ENCODE data around the gene SRD5A1.

The SRD5A1 gene

DNA sequence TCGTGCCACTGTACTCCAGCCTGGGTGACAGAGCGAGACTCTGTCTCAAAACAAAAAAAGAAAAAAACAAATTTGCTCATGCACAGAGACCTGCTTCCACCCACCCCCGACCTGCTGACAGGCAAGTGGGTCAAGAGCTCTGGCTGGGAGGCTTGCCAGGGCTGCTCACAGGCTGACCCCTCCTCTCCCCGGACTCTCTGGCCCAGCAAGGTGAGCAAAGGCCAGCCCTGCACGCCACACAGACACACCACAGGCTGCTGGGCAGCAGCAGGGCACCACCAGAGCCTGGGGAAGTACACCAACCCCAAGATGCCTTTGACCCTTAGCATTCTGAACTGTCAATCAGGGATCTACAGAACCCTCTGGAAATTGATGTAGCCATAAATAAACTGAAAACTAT lies 29.6 kb upstream of the SRD5A1 start:
- H3K27ac ChIP-seq: no peak overlapping the region
- TF ChIP-seq, protein P1, sequence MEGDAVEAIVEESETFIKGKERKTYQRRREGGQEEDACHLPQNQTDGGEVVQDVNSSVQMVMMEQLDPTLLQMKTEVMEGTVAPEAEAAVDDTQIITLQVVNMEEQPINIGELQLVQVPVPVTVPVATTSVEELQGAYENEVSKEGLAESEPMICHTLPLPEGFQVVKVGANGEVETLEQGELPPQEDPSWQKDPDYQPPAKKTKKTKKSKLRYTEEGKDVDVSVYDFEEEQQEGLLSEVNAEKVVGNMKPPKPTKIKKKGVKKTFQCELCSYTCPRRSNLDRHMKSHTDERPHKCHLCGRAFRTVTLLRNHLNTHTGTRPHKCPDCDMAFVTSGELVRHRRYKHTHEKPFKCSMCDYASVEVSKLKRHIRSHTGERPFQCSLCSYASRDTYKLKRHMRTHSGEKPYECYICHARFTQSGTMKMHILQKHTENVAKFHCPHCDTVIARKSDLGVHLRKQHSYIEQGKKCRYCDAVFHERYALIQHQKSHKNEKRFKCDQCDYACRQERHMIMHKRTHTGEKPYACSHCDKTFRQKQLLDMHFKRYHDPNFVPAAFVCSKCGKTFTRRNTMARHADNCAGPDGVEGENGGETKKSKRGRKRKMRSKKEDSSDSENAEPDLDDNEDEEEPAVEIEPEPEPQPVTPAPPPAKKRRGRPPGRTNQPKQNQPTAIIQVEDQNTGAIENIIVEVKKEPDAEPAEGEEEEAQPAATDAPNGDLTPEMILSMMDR (conservative IDR thresholded peaks at IDR 0.05): no peak
- no peak for TF ChIP-seq ZFX (IDR thresholded peaks at IDR 0.05)

GRCh38 chr5:6604341-6604740 lies 28.9 kb upstream of the SRD5A1 start:
- no peak for TF ChIP-seq ZFX (IDR thresholded peaks at IDR 0.05)
- TF ChIP-seq, protein P1 (conservative IDR thresholded peaks at IDR 0.05): no peak
- H3K27ac ChIP-seq: no peak overlapping the region

GRCh38 chr5:6604946-6605345 lies 28.3 kb upstream of the SRD5A1 start:
- H3K27ac ChIP-seq: no peak overlapping the region
- TF ChIP-seq ZFX (IDR thresholded peaks at IDR 0.05): no peak
- TF ChIP-seq, protein P1 (conservative IDR thresholded peaks at IDR 0.05): no peak

DNA sequence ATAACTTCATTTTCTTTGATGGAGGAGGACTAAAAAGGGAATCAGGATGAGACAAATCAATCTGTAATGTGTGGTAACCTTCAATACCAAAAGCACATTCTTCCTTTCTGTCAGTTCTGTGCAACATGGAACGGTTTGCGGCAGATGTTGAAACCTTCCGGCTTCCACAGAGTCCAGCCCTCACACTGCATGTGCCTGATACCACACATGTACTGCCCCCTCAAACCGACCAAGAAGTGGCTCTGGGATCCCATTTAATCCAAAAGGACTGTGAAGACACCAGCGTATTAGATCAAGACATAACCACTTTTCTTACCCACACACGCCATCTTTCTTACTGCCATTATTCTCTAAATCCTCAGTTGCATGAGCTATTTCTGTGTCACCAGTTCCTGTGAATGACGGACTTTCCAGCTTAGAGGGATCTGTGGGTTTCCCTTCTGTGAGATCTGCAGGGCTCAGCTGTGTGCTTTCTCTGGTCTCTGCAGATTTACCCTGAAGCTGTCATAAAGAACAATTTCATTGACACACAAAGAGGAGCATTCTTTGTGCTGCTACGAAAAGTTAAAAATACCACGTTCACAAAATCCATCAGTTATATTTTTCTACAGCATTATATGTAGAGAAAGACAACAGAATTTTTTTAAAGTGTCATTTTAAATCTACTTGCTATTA lies 26.2 kb upstream of the SRD5A1 start:
- no peak overlapping the region for H3K27ac ChIP-seq
- TF ChIP-seq, protein P1 (conservative IDR thresholded peaks at IDR 0.05): no peak
- no peak for TF ChIP-seq ZFX (IDR thresholded peaks at IDR 0.05)

GRCh38 chr5:6607559-6607936 lies 25.7 kb upstream of the SRD5A1 start:
- H3K27ac ChIP-seq: no peak overlapping the region
- TF ChIP-seq ZFX (IDR thresholded peaks at IDR 0.05): no peak
- TF ChIP-seq, protein P1 (conservative IDR thresholded peaks at IDR 0.05): no peak

DNA sequence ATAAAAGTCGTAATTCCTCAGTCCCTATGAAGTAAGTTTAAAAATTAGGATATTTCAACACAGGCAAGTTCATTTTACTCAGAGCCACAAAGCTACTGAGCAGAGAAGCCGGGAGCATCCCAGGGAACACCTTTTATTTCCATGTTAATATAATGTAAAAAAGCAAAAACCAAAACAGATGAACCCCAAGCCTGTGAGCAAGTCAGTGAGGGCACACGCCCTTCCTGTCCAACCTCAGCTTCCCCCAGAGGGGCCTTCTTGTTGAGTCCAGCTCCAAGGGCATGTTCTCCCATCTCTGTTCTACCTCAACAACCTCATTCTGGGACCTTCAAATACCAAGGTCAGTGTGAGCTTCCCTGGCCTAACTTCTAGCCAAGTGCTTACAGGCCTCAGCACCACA lies 25.2 kb upstream of the SRD5A1 start:
- TF ChIP-seq, protein P1 (conservative IDR thresholded peaks at IDR 0.05): no peak
- no peak for TF ChIP-seq ZFX (IDR thresholded peaks at IDR 0.05)
- H3K27ac ChIP-seq: no peak overlapping the region

DNA sequence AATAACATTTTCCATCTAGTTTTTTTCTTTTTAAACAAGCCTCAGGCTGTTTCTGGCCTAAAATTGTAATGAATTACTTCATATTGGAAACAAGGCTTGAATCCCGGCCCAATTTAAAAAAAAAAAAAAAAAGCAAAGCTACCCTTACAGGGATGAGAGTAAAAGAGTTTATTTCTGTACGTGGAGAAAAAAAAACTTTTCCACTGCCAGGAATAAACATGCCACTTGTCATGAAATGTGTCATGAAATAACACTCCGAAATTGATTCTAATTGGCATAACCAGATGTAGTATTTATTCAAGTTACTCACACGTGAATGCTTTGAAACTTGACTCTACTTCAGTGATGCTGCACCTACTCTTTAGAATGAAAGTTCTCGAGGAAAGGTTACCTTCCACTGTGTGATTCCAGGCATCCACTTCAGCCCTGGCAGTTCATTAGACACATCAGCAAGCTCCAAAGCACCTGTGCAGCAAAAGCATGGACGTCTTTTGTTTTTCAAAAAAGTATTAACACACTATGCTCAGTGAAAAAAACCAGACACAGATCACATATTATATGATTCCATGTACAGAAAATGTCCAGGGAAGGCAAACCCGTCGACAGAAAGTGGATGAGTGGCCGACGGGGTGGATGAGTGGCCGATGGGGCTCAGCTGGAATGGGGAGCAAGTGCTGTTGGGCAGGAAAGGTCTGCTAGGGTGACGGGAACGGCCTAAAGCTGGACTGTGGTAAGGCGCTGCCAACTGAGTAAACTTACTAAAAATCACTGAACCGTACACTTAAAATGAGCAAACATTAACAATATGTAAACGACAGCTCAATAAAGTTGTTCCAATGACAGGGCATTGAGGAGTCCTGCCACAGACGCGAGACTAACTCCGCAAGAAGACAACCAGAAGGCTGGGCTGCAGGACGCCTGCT lies 21.6 kb upstream of the SRD5A1 start:
- TF ChIP-seq, protein P1 (conservative IDR thresholded peaks at IDR 0.05): no peak
- no peak for TF ChIP-seq ZFX (IDR thresholded peaks at IDR 0.05)
- no peak overlapping the region for H3K27ac ChIP-seq
